TTC549 (cell line): ENCODE data around the gene SLC12A5.
"Not testable (repeated sequence)": the region's sequence is repeated elsewhere in the genome, so short reads cannot be mapped to it uniquely, and the experiment has no call there.

Experiments used
- FAIRE-seq: peaks from 2 replicates; lab custom pipeline; 2012; peaks lifted over from hg19 to GRCh38; lab: Jason Lieb, UNC

The SLC12A5 gene

GRCh38 chr20:46083101-46083500 is 54.1 kb downstream of the SLC12A5 start:
- FAIRE-seq: no peak

GRCh38 chr20:46083531-46084061 is 54.6 kb downstream of the SLC12A5 start:
- FAIRE-seq: no peak

GRCh38 chr20:46084805-46085178 is 55.8 kb downstream of the SLC12A5 start:
- no peak for FAIRE-seq

DNA sequence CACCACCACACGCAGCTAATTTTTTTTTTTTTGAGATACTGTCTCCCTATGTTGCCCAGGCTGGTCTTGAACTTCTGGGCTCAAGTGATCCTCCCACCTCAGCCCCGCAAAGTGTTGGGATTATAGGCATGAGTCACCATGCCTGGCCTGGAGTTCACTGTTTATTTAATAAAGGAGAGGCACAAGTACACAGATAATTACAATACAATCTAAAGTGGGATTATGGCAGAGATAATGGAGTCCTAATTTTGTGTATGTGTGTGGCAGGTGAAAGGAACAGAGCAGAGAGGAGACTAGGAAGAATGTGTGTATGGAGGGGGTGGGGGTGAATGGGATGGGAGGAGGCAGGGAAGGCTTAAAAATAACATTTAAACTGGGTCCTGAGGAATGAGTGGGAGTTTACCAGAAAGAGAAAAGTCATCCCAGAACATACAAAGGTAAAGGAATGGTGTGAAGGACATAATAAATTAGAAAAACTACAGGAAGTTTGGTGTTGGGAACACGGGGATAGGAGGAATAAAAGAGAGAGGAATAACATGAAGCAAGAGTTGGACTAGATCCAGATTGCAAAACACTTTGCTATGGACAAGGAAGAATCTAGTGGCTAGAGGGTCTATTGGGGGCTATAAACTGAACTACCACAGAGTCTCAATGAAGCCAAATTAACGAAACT is 56.3 kb downstream of the SLC12A5 start:
- no peak for FAIRE-seq

DNA sequence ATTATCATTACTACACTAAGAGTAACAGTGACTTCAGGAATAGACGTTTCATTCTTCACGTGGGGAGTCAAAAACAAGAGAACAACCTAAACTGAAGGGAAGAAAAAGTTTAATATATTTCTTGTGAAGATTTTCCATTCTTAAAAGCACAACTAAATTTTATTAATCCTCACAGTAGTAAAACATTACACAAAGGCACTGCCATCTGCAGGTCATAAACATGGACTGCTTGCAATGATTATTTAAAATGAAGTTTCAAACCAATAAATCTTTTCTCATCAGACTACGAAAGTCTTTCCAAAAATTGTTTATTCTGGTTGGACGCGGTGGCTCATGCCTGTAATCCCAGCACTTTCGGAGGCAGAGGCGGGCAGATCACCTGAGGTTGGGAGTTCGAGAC is 58.1 kb downstream of the SLC12A5 start:
- no peak for FAIRE-seq

DNA sequence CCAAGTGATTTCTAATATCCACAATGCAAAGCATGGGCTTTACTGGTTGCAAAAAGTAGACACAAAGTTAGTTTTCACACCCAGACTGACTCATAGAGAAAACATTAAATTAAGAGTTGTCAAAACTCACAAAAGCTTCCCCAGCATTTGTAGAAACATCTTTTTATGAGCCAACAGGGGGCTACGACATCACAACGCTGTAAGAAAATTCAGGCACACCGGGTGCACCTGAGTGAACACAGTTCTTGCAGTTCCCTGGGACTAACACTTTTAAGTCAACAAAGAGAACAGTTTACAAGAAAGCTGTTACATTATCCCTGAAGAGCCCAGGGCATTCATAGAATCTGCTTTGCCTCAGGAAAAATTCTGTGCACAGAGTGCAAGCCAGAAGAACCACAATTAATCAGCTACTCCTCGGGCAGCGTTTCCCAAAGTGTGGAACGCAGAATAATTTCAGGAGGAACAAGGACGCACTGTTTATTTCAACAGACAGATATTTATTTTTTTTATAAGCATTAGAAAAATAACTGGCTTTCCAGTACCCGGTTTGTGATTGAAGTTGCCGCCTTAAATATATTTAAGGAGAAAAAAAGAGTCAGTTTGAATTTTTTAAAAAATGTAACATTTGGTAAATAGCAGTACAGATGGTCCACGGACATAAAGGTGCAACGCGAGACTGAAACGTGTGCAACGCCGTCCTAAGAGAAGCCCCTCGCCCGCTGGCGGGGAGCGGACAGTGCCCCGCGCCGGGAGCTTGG is 59.6 kb downstream of the SLC12A5 start:
- FAIRE-seq: no peak

- FAIRE-seq: no peak
These were observed 60.1 kb downstream of the SLC12A5 start for GRCh38 chr20:46089167-46089416.

GRCh38 chr20:46089417-46090388 is 60.7 kb downstream of the SLC12A5 start, which contains the start of gene NCOA5:
Gene NCOA5 (minus strand): TSS chr20:46089962. CDS start chr20:46079424, 10,538 bp downstream.
- no peak for FAIRE-seq

- not testable (repeated sequence) for FAIRE-seq
These were observed 62.9 kb downstream of the SLC12A5 start for GRCh38 chr20:46091622-46092535.

DNA sequence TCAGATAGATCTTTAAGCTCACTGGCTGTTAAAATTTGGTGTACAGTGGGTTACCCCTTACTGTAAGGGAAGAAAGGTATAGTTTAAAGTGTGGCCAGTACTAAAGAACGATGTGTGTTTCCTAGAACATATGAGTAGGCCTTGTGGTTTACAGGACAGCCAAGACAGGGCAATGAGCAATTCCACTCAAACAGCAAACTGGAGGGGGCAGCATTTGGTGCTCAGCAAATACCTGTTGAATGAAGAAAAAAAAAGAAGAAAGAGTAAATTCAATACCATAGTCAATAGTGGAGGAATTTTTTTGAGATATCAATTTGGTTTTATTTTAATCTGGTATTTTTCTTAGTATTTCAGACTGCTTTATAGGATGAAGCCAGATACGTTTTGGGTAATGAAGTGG is 64.5 kb downstream of the SLC12A5 start:
- FAIRE-seq: no peak

GRCh38 chr20:46099491-46100287 is 70.7 kb downstream of the SLC12A5 start:
- FAIRE-seq: no peak

GRCh38 chr20:46100444-46100843 is 71.4 kb downstream of the SLC12A5 start:
- not testable (repeated sequence) for FAIRE-seq

DNA sequence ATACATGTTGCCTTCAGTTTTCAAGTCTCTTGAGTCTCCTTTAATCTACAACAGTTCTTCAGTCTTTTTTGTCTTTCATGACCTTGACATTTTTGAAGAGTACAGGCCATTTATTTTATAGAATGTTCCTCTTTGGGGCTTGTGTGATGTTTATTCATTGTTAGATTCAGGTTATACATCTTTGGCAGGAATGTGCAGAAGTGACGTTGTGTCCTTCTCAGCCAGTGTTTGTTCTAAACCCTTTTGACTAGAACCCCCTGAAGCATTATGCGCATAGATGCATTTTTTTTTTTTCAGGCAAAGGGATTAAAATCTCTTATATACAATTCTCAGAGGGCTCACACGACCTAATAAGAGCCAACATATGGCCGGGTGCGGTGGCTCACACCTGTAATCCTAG is 72.0 kb downstream of the SLC12A5 start:
- FAIRE-seq: no peak

- no peak for FAIRE-seq
These were observed 72.9 kb downstream of the SLC12A5 start for GRCh38 chr20:46101957-46102356.

- no peak for FAIRE-seq
These were observed 73.9 kb downstream of the SLC12A5 start for GRCh38 chr20:46102940-46103339.

DNA sequence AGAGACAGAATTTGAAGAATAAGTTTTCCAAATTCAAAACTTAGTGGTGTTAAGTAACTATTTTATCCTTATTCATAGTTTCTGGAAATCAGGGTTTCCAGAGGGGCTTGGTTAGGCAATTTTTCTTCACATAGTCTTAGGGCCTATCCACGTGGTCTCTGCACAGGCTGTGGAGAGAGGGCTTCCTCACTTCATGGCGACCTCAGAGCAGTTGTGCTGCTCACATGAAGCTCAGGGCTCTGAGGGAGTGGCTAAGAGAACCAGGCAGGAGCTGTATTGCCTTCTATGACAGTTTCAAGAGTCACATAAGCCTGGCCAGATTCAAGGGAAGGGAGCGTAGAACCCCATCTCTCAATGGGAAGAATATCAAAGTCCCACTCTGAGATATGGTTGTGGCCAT is 75.2 kb downstream of the SLC12A5 start:
- no peak for FAIRE-seq

- FAIRE-seq: no peak
These were observed 78.0 kb downstream of the SLC12A5 start for GRCh38 chr20:46107061-46107460.

DNA sequence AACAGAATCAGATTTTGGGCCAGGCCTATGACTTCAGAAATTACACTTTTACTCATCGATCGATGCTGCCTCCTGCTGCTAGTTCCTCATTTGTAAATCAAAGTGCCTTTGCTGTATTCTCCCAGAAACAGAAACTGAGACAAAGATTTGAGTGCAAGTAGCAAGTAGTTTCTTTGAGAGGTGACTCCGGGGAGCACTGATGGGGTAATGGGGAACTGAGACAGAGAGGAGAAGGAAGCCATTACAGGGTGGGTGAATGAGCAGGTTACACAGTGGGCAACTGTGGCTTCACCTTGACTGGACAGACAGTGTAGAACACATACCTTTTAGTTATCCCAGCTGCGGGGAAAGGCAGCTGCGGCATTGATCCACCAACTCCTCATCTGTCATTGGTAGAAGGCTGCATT is 79.4 kb downstream of the SLC12A5 start:
- no peak for FAIRE-seq

GRCh38 chr20:46108976-46109375 is 80.0 kb downstream of the SLC12A5 start:
- FAIRE-seq: no peak
